Activated naive CD4-positive, alpha-beta T cell treated with anti-CD3 and anti-CD28 coated beads, Interleukin-2, amount 10 ng/mL, durations not matched to agents 7 days and 5 days (primary cell): Measurements from ENCODE around the gene NPY5R.

Experiments
- CTCF ChIA-PET: fragments of 350-600 bp; sonication (Branson Sonifier 250); formaldehyde crosslinking; loops from one replicate; lab custom pipeline; 2021; ENCODE audit warnings: antibody characterized with exemption; lab: Charles Lee
- DNase-seq: peaks from one replicate; pipeline ENCODE4 v3.0.0-alpha.2; 2020
- H3K27ac Mint-ChIP-seq: one replicate; pipeline ENCODE4 v1.8.0; 2021; ENCODE audit warnings: mild to moderate bottlenecking, moderate library complexity, mixed read lengths
- H3K27me3 Mint-ChIP-seq: one replicate; pipeline ENCODE4 v1.8.0; 2021; ENCODE audit warnings: mild to moderate bottlenecking, mixed read lengths
- H3K36me3 Mint-ChIP-seq: one replicate; pipeline ENCODE4 v1.8.0; 2021; ENCODE audit warnings: mixed read lengths
- H3K4me1 Mint-ChIP-seq: one replicate; pipeline ENCODE4 v1.8.0; 2021; ENCODE audit warnings: mixed read lengths
- H3K4me3 Mint-ChIP-seq: one replicate; pipeline ENCODE4 v1.8.0; 2021; ENCODE audit warnings: mild to moderate bottlenecking, moderate library complexity, mixed read lengths
- H3K9me3 Mint-ChIP-seq: one replicate; pipeline ENCODE4 v1.8.0; 2021; ENCODE audit warnings: mixed read lengths

NPY5R gene

DNA sequence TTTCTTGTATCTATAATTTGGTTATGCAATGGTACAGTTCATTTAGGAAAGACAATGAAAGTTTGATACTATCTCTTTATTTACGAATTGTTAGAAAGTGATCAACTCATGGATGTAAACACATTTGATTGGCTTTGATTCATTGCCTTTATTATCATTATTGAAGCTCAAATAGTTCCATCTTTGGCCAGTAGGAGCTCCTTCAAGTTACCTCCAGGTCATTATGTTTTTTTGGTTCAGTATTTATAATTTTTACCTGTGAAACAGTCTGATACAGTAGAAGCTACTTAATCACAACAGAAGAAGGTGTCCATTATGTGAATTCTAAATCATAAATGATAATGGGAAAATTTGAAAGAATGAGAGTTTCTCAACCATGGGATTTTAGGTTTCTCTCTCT, 12.4 kb downstream of the NPY5R start:
- no peak overlapping the region for H3K27ac Mint-ChIP-seq
- no peak for DNase-seq
- CTCF ChIA-PET: no interaction called here

GRCh38 chr4:163367651-163368050, 24.0 kb downstream of the NPY5R start:
- DNase-seq: no peak
- Mint-ChIP-seq H3K4me1 (no peaks in the 10 kb centered on the region), H3K27ac (no peak overlapping the region), H3K4me3 (no peak overlapping the region), H3K27me3 (no peaks in the 10 kb centered on the region), H3K9me3 (no peaks in the 10 kb centered on the region), H3K36me3 (no peaks in the 10 kb centered on the region)
- CTCF ChIA-PET: no interaction called here

More for the DNA sequence above, 12.4 kb downstream of the NPY5R start:
- no peak overlapping the region for H3K4me3 Mint-ChIP-seq
- no peaks in the 10 kb centered on the region for H3K36me3 Mint-ChIP-seq
- H3K9me3 Mint-ChIP-seq: no peaks in the 10 kb centered on the region
- H3K4me1 Mint-ChIP-seq: no peaks in the 10 kb centered on the region
- H3K27me3 Mint-ChIP-seq: no peaks in the 10 kb centered on the region

GRCh38 chr4:163372029-163372428, 28.3 kb downstream of the NPY5R start:
- no peaks in the 10 kb centered on the region for H3K27me3 Mint-ChIP-seq
- CTCF ChIA-PET: no interaction called here
- H3K36me3 Mint-ChIP-seq: no peaks in the 10 kb centered on the region
- DNase-seq: no peak
- H3K9me3 Mint-ChIP-seq: no peaks in the 10 kb centered on the region
- no peaks in the 10 kb centered on the region for H3K4me1 Mint-ChIP-seq
- no peak overlapping the region for H3K4me3 Mint-ChIP-seq
- no peak overlapping the region for H3K27ac Mint-ChIP-seq

DNA sequence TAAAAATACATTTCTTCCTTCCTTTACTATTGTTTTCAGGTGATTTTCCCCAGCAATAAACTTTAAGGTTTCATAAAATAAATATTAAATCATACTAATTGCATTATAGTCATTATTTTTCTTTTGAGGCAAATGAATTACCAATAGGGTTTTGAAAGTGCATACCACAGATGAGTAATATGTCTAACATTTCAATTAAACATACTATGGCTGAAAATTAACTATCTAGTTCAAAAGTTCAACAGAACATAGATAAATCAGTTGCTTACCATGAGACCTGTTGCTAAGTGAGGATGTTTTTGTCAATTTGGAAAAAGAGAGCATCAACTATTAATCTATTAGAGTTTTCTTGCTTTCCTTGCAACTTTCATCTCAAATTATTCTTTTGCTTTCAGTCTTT, 35.0 kb downstream of the NPY5R start:
- H3K9me3 Mint-ChIP-seq: no peaks in the 10 kb centered on the region
- H3K4me3 Mint-ChIP-seq: no peak overlapping the region
- no peaks in the 10 kb centered on the region for H3K4me1 Mint-ChIP-seq
- CTCF ChIA-PET: no interaction called here
- H3K27me3 Mint-ChIP-seq: no peaks in the 10 kb centered on the region
- DNase-seq: no peak
- H3K27ac Mint-ChIP-seq: no peak overlapping the region
- no peaks in the 10 kb centered on the region for H3K36me3 Mint-ChIP-seq

- Mint-ChIP-seq H3K27me3 (no peaks in the 10 kb centered on the region), H3K27ac (no peak overlapping the region), H3K4me3 (no peak overlapping the region), H3K4me1 (no peaks in the 10 kb centered on the region), H3K9me3 (no peaks in the 10 kb centered on the region), H3K36me3 (no peaks in the 10 kb centered on the region)
- CTCF ChIA-PET: no interaction called here
- DNase-seq: no peak
Observed at GRCh38 chr4:163380703-163381102, 37.0 kb downstream of the NPY5R start.

DNA sequence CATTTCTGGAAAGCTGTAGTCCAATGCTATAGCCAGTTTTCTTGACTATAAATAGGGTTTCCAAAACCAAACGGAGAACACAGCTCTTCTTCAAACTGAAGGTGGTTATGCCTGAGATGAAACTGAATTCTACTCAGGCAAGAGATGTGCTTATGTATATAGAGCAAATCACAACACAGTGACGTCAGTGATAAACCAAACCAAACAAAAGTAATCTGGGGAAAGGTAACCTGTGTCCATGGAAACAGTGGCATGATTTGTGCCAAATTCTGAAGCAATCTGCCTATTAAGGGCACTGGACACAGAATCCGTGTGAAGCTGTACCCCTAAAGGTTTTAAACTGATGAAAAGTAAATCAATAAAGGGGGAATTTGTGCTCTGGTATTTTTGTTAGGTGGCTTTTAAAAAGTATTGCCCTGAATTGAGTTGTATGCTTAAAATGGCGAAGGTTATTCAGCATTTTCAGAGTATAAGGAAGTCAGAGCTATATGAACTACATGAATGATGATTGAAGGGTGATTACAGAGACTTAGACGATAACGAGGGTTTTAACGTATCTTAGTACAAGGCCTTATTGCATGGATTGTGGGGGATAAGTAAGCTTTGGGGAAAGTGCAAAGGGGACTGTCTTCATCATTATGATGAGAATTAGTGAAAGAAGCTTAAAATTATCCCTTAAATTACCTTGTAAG, 38.6 kb downstream of the NPY5R start:
- Mint-ChIP-seq H3K9me3 (no peaks in the 10 kb centered on the region), H3K27me3 (no peaks in the 10 kb centered on the region), H3K36me3 (no peaks in the 10 kb centered on the region), H3K4me1 (no peaks in the 10 kb centered on the region), H3K27ac (no peak overlapping the region), H3K4me3 (no peak overlapping the region)
- CTCF ChIA-PET: interaction anchor here (0.6 kb wide), 1 partner anchor 735 kb away, joined by 3 read pairs; no protein-coding TSS in a partner anchor
- DNase-seq: no peak

DNA sequence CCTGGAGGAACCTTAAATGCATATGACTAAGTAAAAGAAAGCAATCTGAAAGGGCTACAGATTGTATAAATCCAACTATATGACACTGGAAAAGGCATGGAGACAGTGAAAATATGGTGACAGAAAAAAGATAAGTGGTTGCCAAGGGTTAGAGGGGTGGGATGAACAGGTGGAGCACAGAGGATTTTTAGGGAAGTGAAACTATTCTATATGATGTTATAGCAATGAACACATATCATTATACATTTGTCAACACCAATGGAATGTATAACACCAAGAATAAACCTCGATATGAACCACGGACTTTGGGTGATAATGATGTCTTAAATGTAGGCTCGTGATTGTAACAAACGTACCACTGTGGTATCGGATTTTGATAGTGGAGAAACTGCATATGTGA, 40.7 kb downstream of the NPY5R start:
- Mint-ChIP-seq H3K4me1 (no peaks in the 10 kb centered on the region), H3K27ac (no peak overlapping the region), H3K4me3 (no peak overlapping the region), H3K27me3 (no peaks in the 10 kb centered on the region), H3K36me3 (no peaks in the 10 kb centered on the region), H3K9me3 (no peaks in the 10 kb centered on the region)
- CTCF ChIA-PET: no interaction called here
- DNase-seq: no peak

- Mint-ChIP-seq H3K9me3 (no peaks in the 10 kb centered on the region), H3K4me3 (no peak overlapping the region), H3K27ac (no peak overlapping the region), H3K36me3 (no peaks in the 10 kb centered on the region), H3K4me1 (no peaks in the 10 kb centered on the region), H3K27me3 (no peaks in the 10 kb centered on the region)
- no peak for DNase-seq
- CTCF ChIA-PET: no interaction called here
Observed at GRCh38 chr4:163384926-163385325, 41.2 kb downstream of the NPY5R start.

- CTCF ChIA-PET: no interaction called here
- no peak overlapping the region for H3K27ac Mint-ChIP-seq
- no peaks in the 10 kb centered on the region for H3K36me3 Mint-ChIP-seq
- no peaks in the 10 kb centered on the region for H3K4me1 Mint-ChIP-seq
- no peak for DNase-seq
- no peak overlapping the region for H3K4me3 Mint-ChIP-seq
- H3K9me3 Mint-ChIP-seq: no peaks in the 10 kb centered on the region
- H3K27me3 Mint-ChIP-seq: no peaks in the 10 kb centered on the region
Observed at GRCh38 chr4:163385466-163385865, 41.8 kb downstream of the NPY5R start.

DNA sequence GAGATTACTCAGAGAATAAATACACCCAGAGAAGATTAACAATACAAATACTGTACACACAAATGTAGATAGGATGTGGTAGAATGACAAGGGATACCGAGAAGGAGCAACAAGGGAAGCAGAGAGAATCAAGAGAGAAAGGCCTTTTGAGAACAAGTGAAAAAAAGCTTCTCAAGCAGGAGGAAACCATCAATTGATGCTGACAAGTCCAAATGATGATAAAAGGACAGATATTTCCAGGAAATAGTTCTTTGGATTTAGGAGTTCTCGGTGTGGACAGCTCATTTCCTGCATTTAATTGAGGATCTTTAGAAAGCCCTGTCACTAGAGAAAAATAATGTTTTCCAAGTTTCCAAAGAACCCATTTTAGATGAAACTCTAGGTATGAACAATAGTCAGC, 48.1 kb downstream of the NPY5R start:
- no peaks in the 10 kb centered on the region for H3K27me3 Mint-ChIP-seq
- no peak overlapping the region for H3K27ac Mint-ChIP-seq
- no peak for DNase-seq
- CTCF ChIA-PET: interaction anchor here (0.6 to 0.7 kb wide), 2 partner anchors 18 to 32 kb away, joined by 3 read pairs; no protein-coding TSS in a partner anchor
- no peaks in the 10 kb centered on the region for H3K36me3 Mint-ChIP-seq
- H3K4me3 Mint-ChIP-seq: no peak overlapping the region
- no peaks in the 10 kb centered on the region for H3K9me3 Mint-ChIP-seq
- H3K4me1 Mint-ChIP-seq: no peaks in the 10 kb centered on the region

- Mint-ChIP-seq H3K4me1 (no peaks in the 10 kb centered on the region), H3K27me3 (no peaks in the 10 kb centered on the region), H3K4me3 (no peak overlapping the region)
Observed at GRCh38 chr4:163392328-163392727, 48.6 kb downstream of the NPY5R start.

DNA sequence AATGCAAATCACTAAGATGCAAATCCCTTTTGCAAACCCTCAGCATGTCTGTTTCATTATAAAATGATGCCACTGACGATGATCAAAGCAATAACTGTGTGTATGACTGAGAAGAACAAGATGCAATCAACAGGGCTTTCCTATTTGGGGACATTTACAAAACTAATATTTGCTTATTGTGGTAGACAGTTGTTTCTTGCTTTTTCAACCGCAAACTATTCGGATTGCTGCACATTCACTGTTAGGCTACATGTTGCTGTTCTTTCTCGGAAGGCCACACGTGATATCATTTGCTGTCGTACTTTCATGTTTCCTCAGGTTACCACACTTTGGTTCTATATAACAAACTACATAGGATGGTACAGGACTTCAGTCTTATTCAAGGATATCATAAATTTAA, 49.8 kb downstream of the NPY5R start:
- no peak overlapping the region for H3K27ac Mint-ChIP-seq
- H3K27me3 Mint-ChIP-seq: no peaks in the 10 kb centered on the region
- H3K36me3 Mint-ChIP-seq: no peaks in the 10 kb centered on the region
- H3K4me1 Mint-ChIP-seq: no peaks in the 10 kb centered on the region
- H3K9me3 Mint-ChIP-seq: no peaks in the 10 kb centered on the region
- H3K4me3 Mint-ChIP-seq: no peak overlapping the region
- CTCF ChIA-PET: interaction anchor here (0.8 kb wide), 1 partner anchor 284 kb away, joined by 3 read pairs; no protein-coding TSS in a partner anchor
- no peak for DNase-seq

More at GRCh38 chr4:163392328-163392727, 48.6 kb downstream of the NPY5R start:
- DNase-seq: no peak
- no peaks in the 10 kb centered on the region for H3K9me3 Mint-ChIP-seq
- no peaks in the 10 kb centered on the region for H3K36me3 Mint-ChIP-seq
- CTCF ChIA-PET: no interaction called here
- H3K27ac Mint-ChIP-seq: no peak overlapping the region

DNA sequence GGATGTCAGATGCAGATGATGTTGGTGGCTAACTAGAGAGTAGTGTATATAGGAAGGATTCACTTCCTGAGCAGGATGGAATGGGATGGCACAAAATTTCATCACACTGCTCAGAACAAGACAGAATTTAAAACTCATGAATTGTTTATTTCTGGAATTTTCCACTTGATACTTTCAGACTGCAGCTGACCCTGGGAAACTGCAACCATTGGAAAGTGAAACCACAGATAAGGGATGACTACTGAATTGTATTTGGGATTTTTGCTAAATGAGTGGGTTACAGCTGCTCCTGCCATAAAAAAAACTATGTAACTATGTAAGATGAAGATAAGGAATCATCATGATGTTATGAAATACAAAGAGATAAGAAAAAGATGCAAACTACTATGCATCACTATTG, 51.4 kb downstream of the NPY5R start:
- H3K27ac Mint-ChIP-seq: no peak overlapping the region
- H3K27me3 Mint-ChIP-seq: no peaks in the 10 kb centered on the region
- H3K36me3 Mint-ChIP-seq: no peaks in the 10 kb centered on the region
- no peak for DNase-seq
- CTCF ChIA-PET: no interaction called here
- H3K4me3 Mint-ChIP-seq: no peak overlapping the region
- no peaks in the 10 kb centered on the region for H3K4me1 Mint-ChIP-seq
- H3K9me3 Mint-ChIP-seq: no peaks in the 10 kb centered on the region

- DNase-seq: no peak
- H3K27ac Mint-ChIP-seq: no peak overlapping the region
- no peaks in the 10 kb centered on the region for H3K9me3 Mint-ChIP-seq
- no peak overlapping the region for H3K4me3 Mint-ChIP-seq
- H3K4me1 Mint-ChIP-seq: no peaks in the 10 kb centered on the region
- no peaks in the 10 kb centered on the region for H3K27me3 Mint-ChIP-seq
- H3K36me3 Mint-ChIP-seq: no peaks in the 10 kb centered on the region
- CTCF ChIA-PET: no interaction called here
Observed at GRCh38 chr4:163395758-163396157, 52.1 kb downstream of the NPY5R start.

GRCh38 chr4:163398238-163398637, 54.5 kb downstream of the NPY5R start:
- Mint-ChIP-seq H3K36me3 (no peaks in the 10 kb centered on the region), H3K4me3 (no peak overlapping the region), H3K27me3 (no peaks in the 10 kb centered on the region), H3K9me3 (no peaks in the 10 kb centered on the region), H3K4me1 (no peaks in the 10 kb centered on the region), H3K27ac (no peak overlapping the region)
- no peak for DNase-seq
- CTCF ChIA-PET: no interaction called here
